Spleen (tissue), 7 donors: Measurements from ENCODE around the gene TBC1D26.
"Not testable (repeated sequence)": the region's sequence is repeated elsewhere in the genome, so short reads cannot be mapped to it uniquely, and the experiment has no call there.

Experiments used
- POLR2A ChIP-seq, 3 donors: fragments of 450-650 bp; IDR thresholded peaks; one replicate each; pipeline ENCODE4 v1.5.1; 2017; ENCODE audit warnings: antibody characterized with exemption in 3 of 3, mild to moderate bottlenecking in 1 of 3
- POLR2AphosphoS5 ChIP-seq, 3 donors: sonication (generic); formaldehyde crosslinking; IDR thresholded peaks; one replicate each; pipeline ENCODE4 v1.5.1; 2017; ENCODE audit warnings: antibody characterized with exemption in 3 of 3
- TF ChIP-seq, protein P1 (sequence below), 11 experiments: fragments of 200-600 bp in 7 of 11; fragments of 450-650 bp in 4 of 11; sonication (generic) in 4 of 11; IDR thresholded peaks in 8 of 11; conservative IDR thresholded peaks in 3 of 11; 1 replicate in 7 of 11; 2 replicates in 4 of 11; pipeline versions ENCODE4 v1.4.0 to v1.8.0; 2016 to 2021; ENCODE audit warnings: antibody characterized with exemption in 11 of 11, inconsistent platforms in 4 of 11, mild to moderate bottlenecking in 1 of 11
- donor health status: DM: no; HTN: no; CAD: no; lungs with moderate emphysema.
- donor health status: DM: no; HTN: no; CAD: no.
- donor health status: DM: no; HTN: no; CAD: no.

DNA sequence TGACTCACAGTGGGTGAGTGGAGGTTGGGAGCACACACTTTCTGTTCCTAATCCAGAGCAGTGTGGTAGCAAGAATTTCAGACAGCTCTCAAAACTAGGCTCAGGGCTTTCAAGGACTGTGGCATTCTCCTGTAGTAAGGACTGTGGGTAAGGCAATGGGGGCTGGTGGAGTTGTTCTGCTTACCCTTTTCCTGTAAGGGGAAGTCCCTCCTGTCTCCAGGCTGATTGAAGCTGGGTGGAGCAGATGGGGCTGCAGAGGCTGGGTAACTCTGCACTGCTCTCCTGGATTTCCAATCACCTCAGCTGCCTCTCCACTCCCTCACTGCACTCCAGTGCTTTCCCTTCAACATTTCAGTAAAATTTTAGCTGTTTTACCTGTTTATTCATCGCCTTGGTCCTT, 44.6 kb upstream of the TBC1D26 start:
- TF ChIP-seq, protein P1, sequence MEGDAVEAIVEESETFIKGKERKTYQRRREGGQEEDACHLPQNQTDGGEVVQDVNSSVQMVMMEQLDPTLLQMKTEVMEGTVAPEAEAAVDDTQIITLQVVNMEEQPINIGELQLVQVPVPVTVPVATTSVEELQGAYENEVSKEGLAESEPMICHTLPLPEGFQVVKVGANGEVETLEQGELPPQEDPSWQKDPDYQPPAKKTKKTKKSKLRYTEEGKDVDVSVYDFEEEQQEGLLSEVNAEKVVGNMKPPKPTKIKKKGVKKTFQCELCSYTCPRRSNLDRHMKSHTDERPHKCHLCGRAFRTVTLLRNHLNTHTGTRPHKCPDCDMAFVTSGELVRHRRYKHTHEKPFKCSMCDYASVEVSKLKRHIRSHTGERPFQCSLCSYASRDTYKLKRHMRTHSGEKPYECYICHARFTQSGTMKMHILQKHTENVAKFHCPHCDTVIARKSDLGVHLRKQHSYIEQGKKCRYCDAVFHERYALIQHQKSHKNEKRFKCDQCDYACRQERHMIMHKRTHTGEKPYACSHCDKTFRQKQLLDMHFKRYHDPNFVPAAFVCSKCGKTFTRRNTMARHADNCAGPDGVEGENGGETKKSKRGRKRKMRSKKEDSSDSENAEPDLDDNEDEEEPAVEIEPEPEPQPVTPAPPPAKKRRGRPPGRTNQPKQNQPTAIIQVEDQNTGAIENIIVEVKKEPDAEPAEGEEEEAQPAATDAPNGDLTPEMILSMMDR (IDR thresholded peaks at IDR 0.05 in 8 of 11, conservative IDR thresholded peaks at IDR 0.05 in 3 of 11): not testable (repeated sequence)
- TF ChIP-seq POLR2AphosphoS5, POLR2A (IDR thresholded peaks at IDR 0.05): not testable (repeated sequence)
